ENCODE results near the gene PTPRU.

PTPRU gene

GRCh38 chr1:29338908-29339575 is 102.7 kb downstream of the PTPRU start:
- no peak for DNase-seq

DNA sequence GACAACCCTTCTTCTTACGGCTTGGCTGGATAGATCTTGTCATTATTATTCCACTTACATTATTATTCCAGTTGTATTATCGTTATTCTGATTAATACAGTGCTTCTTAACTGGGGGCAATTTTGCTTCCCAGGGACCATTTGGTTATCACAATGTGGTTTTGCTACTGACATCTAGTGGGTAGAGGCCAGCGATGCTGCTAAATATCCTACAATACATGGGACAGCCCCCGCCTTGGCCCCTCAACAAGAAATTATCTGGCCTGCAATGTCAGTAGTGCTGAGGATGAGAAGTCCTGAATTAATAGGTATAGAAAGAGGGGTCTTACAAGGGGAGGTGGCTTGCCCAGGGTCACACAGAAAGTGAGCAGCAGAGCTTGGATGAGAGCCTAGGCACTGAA is 105.6 kb downstream of the PTPRU start:
- no peak for DNase-seq

- no peak for DNase-seq
These were observed 106.0 kb downstream of the PTPRU start for GRCh38 chr1:29342351-29342750.

- DNase-seq = no peak
These were observed 106.7 kb downstream of the PTPRU start for GRCh38 chr1:29342983-29343382.

DNA sequence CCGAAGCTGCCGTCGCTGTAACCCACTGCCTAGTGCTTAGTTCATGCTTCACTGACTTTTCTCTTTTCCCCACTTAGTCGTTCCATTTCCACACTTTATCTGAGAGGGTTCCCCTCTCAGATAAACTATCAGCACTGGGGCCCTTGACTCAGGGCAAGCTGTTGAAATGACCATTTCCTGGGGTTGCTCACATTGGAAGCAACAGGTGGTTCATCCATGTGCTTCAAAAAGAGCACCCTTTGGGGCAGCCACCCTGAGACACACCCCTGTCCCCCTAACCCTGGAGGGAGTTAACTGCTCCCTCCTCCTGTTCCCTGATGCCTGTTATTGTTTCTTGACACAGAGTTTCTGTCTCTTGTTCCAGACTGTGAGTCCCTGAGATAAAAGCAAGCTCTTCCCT is 107.2 kb downstream of the PTPRU start:
- DNase-seq = no peak

- no peak for DNase-seq
These were observed 107.6 kb downstream of the PTPRU start for GRCh38 chr1:29343908-29344307.

GRCh38 chr1:29344336-29344735 is 108.0 kb downstream of the PTPRU start:
- no peak for DNase-seq

GRCh38 chr1:29346576-29346975 is 110.3 kb downstream of the PTPRU start:
- DNase-seq = no peak

DNA sequence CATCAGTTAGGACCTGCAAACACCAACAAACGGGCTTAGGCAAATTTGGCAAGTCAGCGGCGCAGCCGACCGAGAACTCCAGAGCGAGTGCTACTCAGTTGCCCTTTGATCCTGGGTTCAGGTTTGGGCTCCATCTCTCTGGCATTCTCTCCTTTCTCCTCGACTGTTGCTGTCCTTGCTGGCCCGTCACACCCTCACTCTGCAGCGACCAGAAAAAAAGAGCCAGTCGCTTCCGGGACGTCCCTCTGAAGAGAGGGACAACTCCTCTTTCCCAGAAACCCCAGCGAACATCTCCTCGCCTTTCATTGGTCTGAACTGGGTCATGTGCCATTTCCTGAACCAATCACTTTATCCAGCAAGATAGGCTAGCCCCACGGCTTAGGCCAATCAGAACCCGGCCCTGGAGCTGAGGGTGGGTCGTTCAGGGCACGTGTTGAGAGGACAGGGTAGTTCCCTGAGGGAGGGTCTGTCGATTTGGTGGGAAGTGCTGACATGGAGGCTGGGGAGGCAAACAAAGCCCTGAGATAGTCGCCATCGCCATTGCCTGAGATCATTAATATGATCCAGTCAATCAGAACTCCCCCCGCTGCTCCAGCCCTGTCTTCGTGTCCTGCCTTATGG is 113.7 kb downstream of the PTPRU start:
- no peak for DNase-seq

DNA sequence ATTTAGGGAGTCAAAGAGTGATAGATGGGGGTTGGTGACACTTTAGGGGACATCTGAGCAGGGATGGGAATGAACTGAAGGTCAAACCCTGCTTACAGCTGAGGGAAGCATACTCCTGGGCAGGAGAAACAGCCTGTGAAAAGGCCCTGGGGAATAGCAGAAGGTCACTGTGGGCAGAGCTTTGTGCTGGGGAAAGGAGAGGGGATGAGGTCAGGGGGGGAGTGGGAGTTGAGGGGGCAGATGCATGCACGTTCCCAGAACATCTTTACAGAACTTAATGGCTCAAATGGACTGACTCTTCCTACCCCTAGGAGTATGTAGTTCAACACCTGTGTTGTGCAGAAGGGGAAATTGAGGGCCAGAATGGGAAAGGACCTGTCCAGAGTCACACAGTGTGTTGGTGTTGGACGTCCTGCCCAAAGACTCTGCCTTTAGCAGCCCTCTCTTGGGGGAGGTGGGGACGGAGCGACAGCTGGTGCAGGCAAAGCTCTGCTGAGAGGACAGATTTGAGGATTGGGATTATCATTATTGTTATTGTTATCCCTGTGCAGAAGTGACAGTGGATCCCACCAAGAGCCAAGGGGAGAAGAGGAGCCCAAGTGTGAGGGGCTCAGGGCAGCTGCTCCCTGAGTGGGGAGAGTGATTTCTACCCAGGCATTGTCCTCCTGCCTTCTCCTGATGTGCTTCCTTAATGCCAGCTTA is 116.5 kb downstream of the PTPRU start:
- DNase-seq = no peak

DNA sequence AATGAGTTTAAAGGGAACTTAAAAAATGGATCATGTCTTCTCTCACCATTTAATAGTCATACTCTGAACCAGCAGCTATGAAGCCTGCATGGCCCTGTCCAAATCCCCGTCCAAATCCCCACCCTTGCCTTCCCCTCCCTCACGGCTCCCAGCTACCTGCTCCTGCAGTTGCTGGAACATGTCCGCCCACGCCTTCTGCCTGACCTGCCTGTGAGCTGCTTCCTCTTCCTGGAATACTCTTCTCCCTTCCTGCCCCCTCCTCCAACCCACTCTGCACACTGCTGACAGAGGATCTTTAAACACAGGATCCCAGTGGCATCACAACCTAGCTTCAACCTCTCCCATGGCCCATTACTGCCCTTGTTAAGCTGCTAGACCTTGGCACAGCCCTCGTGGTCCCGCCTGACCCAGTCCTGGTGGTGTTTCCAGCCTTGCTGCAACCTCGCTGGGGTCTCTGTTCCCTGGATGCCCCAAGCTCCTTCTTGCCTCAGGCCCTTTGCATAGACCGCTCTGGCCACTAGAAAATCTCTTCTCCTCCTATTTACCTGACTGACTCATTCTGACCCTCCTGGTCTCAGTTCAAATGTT is 118.3 kb downstream of the PTPRU start:
- no peak for DNase-seq

DNA sequence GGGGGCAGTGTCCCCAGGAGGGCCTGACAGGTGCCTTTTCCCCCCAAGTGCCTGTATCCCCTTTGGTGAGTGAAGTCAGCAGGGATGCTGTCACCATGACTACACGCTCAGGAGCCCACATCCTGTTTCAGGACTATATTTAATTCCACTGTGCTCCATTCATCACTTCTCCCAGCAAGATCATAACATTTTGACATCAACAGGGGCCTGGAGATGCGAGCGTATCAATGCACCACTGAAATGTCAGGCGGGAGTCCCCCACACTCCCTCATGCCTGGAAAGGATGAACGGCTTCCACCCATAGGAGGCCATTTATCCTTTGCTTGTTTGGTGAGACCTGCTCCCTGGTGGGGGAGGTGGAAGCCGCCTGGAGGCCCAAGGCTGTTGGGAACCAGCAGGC is 119.1 kb downstream of the PTPRU start:
- DNase-seq = no peak

GRCh38 chr1:29356663-29357062 is 120.3 kb downstream of the PTPRU start:
- DNase-seq = no peak

GRCh38 chr1:29357452-29357851 is 121.1 kb downstream of the PTPRU start:
- no peak for DNase-seq

GRCh38 chr1:29358183-29358582 is 121.9 kb downstream of the PTPRU start:
- DNase-seq = no peak

- no peak for DNase-seq
These were observed 124.4 kb downstream of the PTPRU start for GRCh38 chr1:29360768-29361167.

- DNase-seq = no peak
These were observed 125.4 kb downstream of the PTPRU start for GRCh38 chr1:29361686-29362085.

DNA sequence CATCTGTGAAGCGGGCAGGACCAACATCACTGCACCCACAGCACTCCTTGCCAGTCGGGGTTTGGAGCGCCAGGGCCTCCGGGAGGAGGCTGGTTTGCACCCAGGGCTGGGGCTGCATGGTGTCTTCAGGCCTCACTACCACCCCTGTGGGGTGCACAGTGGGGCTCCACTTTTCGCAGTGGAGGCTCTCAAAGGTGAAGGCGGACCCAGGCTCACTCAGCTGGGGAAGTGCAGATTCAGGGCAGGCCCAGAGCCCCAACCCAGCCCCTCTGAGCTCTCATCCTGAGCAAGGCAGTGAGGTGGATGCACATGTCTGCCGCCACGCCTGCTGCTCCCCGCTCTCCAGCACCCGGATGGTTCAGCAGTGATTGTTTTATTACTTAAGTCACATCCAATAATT is 125.8 kb downstream of the PTPRU start:
- DNase-seq = no peak

GRCh38 chr1:29362764-29363163 is 126.4 kb downstream of the PTPRU start:
- DNase-seq = no peak

DNA sequence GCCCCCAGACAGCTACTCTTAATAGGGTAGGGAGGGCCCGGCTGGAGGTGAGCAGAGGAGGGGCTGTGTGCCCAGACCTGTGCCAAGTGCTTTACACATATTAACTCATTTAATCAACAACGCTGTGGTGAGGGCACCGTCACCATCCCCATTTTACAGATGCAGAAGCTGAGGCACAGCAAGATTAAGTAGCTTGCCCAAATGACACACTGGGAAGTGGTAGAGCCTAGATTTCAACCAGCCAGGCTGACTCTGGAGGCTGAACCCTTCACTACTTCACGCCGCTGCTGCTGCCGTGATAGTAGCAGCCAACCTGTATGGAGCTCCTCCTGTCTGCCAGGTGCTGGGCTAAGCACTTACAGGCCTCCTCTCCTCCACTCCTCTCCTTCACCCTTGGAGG is 127.2 kb downstream of the PTPRU start:
- no peak for DNase-seq

DNA sequence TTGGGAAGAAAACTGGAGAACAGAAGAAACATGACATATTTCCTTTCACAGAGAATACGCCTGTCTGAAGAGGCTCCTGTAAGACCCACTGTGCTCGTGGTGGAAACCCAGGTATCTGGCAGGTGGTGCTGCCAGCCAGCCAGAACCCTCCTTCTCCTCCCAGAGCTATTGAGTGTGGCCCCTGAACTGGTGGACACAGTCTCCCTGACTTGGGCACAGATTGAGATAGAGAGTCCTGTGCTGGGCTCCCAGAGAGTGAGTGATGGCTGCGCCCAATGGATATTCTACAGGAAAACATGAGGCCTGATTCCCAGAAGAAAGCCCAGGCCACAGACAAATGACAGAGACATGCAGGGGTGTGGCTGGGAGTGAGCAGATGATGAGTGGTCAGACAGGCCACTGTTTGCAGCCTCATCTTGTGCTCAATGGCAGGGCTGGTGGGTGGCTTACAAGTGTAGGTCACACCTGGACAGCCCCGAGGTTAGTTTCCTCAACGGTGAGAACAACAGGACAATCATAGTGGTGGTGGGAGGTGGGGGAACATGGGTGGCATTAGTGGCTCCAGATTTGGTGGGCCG is 127.9 kb downstream of the PTPRU start:
- DNase-seq = no peak

DNA sequence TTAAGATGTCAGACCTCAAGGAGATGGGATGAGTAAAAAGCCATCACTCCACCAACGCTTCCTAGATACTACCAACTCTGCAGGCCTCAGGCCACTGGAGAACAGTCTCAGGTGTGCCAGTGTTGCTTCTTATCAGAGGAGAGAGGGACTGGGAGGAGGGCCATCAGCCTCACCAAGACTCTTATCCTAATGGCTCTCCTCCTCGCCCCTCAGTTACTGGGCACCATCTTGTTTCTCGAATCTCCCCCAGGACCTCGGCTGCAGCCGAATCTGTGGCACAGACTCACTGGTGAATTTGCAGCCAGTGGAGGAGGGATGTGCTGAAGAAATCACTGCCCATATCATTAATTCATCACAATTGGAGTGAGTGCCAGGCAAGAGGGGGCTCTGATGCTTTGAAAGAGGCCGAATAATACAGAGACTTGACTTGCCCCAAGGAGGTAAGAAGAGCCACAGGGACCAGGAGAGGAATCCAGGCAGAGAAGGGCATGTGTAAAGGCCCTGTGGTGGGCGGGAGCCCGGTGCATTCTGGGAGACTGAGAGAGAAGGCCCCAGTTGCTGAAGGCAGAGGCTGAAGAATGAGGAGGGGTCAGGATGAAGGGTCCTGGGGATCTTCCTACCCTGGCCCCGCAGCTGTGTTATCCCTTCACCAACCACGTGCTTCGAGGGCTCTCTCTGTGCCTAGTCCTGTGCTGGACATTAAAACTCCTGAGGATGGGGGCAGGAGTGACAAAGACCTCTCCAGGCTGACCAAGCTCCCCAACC is 129.8 kb downstream of the PTPRU start:
- no peak for DNase-seq
